Stimulated activated CD8-positive, alpha-beta memory T cell treated with anti-CD3 and anti-CD28 coated beads, Interleukin-7, amount 100 ng/mL, for 48 hours (primary cell): ENCODE data around the gene RAB27A.
"Not testable (repeated sequence)": the region's sequence is repeated elsewhere in the genome, so short reads cannot be mapped to it uniquely, and the experiment has no call there.

Source experiments
- DNase-seq, 2 donors: peaks; one replicate each; pipeline ENCODE4 v3.0.0-alpha.2; 2020; ENCODE audit warnings: low read depth in 1 of 2; ENCODE audit errors: extremely low read depth in 1 of 2

Gene RAB27A

DNA sequence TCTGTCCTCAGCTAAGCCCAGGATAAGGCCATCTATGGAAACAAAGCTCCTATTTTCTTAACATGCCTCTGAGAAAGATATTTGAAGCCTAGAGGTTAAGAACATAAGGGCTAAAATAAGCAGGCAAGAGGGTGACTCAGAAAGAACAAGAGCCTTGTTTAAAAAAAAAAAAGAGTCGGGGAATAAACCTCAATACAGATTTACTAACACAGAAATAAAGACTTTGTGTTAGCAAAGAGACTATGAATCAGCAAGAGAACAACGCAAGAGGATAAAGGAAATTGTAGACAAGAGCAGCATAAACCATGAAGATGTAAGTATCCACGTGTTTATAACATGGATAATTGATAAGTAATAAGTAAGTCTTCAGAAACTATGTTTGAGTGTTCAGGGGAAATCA lies 36.0 kb downstream of the RAB27A start:
- no peak for DNase-seq

DNA sequence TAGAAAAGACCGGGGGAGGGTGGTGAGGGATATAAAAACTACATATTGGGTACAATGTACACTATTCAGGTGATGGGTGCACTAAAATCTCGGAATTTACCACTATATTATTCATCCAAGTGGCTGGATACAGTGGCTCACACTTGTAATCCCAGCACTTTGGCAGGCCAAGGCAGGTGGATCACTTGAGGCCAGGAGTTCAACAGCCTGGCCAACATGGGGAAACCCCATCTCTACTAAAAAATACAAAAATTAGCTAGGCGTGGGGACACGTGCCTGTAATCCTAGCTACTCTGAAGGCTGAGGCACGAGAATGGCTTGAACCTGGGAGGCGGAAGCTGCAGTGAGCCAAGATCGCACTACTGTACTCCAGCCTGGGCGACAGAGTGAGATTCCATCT lies 37.4 kb downstream of the RAB27A start:
- not testable (repeated sequence) for DNase-seq

DNA sequence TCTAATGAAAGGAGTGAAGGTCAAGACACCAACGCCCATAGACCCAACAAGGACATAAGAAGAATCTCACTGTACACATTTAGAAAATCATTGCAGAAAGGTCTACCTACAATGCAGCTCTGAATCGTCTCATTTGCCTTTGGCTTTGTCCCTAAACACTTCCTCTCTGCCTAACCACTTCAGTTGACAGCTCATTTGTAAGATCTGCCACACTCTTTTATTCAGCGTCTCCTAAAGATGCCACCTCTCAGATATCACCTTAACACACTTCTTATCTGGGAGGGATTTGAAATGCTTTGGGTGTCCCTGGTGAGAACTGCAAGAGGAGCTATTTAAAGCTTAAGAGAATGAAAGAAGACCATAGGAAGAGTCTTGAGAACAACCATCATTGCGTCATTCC lies 38.7 kb downstream of the RAB27A start:
- DNase-seq: no peak

DNA sequence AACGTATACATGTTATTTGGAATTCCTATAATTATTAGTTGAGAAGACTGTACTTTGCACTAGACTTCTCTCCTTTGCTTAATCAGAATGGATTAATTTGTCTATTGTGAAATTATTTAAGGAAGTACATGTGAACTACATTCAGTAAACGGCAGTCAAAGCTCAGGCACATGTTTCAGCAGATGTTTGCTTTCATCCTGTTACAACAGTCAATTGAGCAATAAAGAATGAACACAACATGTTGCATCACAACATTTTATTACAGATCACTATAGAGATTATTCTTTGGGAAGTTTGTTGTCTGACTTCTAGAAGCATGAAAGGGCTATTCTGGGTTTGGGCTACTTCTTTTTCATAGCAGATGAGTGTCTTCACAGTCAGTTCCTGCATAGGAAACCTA lies 39.2 kb downstream of the RAB27A start:
- DNase-seq: no peak

DNA sequence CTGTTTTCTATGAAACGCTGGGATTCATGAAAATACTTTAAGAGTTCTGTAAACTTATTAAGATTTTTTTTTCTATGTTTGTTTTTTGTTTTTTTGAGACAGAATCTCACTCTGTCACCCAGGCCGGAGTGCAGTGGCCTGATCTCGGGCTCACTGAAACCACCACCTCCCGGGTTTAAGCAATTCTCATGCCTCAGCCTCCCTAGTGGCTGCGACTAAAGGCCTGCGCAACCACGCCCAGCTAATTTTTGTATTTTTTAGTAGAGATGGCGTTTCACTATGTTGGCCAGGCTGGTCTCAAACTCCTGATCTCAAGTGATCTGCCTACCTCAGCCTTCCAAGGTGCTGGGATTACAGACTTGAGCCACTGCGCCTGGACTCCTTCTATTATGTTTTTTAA lies 39.7 kb downstream of the RAB27A start:
- DNase-seq: not testable (repeated sequence)

DNA sequence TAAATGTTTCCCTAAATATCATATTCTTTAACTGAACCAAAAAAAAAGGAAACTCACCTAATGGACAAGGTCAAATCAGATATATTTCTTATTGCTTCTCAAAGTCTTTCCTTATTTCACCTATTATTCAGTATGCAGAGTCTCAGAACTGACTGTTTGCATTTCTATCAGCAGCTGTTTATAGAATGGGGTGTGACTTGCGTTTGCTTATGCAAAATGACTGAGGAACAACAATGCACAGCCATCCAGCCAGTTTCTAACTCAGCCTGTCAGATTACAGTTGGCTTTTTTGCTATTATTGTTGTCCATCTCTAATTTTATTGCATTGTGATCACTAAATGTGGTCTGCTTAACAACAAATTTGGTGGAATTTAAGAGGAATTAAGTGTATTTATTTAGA lies 40.7 kb downstream of the RAB27A start:
- DNase-seq: no peak

DNA sequence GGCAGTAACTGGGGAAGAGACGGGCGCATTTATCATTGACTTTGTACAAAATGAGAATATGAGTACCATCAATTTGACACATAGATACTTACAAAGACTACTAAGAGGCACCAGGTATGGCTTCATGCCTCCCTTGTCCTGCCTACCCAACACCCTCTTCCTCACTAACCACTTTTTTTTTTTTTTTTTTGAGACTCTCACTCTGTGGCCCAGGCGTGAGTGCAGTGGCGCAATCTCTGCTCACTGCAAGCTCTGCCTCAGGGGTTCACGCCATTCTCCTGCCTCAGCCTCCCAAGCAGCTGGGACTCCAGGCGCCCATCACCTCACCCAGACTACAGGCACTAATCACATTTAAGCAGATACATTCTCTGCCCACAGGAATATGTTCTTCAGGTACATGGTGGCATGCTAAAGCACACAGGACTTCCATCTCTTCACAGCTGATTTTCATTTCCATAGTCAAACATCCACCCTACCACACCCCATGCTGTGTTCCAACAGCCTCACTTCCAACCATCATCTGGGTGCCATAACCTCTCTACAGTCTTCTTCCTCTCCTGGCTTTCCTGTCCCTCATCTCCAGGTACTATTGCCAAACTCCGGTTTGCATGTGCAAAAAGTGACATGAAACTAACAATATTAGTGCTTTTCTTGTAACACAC lies 41.7 kb downstream of the RAB27A start:
- no peak for DNase-seq

DNA sequence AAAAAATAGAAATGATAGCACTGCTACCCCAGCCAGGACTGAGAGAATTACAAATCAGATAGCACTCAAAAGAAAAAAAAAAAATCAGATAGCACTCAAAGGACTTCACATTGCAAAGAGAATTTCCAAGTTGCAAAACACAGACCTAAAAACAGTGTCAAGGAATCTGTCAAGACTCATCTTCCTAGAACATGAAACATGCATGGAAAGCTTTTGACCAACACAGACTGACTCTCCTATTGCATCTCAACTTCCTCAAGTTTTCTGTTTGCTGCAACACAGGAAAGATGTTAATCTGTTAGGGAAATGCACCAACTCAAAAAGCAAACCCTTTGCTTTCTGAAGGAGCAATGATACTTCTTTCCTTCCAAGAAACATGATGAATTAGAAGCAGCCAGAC lies 42.3 kb downstream of the RAB27A start:
- no peak for DNase-seq

DNA sequence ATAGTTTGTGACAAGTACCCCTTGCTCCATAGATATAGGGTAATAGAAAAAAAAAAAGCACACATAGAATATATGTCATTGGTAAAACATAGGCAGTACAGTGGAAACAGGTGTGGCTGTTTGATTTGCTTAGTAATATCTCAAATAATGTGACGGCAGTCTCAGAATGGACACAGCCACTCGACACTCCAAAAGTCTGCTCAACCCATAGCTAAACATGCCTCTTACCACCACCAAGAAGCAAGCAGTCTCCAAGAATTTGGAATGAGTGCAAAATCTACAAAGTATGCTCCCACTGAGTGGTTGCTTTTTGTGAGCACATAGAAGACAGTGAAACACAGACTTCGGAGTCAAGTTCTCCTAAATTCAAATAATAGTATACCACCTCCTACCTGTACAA lies 43.0 kb downstream of the RAB27A start:
- no peak for DNase-seq

DNA sequence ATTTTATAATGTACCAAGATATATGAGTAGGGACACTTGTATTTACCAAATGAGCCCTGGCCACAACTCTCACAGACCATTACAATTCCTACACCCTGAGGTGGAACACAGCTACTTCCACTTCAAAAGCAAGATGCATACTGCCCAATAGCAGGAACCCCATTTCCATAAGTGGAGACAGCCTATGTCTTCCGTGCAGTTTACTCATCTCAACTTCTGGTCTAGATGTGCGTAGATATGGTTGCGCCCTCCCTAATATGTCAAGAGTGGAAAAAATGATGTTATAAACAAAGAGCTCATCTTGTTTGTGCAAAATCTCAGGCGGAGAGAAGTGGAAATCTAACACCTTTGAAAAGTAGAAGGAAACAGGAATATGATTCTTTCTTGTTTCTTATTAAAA lies 44.6 kb downstream of the RAB27A start:
- no peak for DNase-seq

DNA sequence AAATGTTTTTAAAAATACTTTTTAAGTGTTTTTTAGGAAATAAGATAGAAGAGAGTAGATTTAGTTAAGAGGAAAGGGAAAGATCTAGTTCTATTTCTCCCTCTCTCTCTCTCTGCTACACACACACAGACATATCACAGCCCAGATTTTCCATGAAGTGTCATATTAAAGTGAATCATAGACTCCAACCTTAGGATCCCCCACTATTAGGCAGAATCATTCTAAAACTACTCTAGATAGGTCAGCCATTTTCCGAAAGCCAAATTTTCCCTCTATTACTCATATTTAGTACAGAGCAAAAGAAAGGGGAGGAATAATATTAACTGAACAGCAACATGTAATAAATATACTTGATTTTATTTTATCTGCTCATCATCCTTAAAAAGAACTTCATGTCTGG lies 47.7 kb downstream of the RAB27A start:
- no peak for DNase-seq

DNA sequence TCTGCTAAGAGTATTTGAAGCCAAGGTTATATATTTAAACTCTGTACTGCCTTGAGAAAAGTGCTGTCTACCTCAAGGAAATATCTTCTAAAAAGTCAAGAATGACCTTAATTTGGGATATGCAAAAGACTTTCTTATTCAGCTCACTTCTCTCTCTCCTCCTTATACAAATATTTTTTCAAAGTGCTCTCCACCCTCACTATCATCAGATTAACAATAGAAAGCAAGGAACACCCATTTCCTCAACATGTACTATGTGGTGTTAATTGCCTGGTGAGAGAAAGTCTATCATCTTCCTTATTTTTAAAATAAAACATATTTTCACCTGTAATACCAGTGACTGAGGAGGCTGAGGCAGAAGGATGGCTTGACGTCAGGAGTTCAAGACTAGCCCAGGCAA lies 48.4 kb downstream of the RAB27A start:
- DNase-seq: no peak

DNA sequence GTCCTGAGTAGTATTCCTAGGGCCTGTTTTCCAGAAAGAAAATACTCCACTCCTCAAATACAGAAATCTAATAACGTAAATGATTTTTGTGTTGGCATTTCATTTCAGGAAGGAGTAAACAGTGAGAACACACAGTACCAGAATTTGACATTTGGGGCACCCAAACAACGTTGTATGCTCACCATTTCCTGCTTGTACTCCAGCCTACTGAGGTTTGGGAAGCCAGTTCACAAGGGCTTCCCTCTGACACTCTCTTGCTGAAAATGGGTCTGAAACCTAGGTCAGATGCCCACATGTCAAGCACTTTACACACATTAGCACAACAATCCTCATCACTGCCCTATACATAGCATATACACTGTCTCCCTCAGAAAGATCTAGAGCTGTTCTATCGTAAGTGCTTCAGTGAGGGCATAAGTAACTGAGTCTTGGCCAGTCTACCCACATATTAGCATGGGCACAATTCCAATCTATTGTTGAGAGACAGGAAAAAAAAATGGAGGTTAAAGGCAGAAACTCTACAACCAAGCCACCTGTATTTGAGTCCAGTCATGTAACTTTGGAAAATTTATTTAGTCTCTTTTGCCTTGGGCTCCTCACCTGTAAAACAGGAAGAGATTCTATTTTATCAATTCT lies 49.4 kb downstream of the RAB27A start:
- DNase-seq: no peak

DNA sequence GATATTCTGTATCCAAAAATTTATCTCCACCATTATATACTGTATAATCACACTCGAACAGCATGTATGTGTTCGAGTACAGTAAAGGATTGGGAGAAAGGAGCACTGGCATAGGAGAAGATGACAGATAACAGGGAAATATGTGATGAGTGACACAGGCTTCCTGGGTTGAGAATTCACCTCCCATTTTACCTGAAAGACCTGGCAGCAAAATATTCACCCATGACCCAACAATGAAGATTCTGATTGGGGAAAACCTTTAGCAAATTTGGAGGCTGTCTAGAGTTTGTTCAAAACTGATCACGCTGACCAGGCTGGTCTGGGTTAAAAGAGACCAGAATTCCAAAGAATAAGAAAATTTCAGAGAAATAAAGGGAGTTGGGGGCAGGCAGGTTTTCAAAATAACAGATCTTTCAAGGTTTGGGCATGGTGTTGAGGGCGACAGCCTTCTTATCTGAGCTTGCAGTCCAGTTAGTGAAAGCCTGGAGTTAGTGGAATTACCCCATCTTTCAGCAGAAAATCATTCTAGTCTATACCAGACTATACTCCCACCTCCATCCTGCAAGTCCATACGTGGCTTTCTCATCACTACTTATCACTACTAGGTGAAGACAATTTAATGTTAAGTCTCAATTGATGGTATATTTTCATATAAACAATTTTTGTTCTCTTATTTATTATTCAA lies 50.0 kb downstream of the RAB27A start:
- no peak for DNase-seq

DNA sequence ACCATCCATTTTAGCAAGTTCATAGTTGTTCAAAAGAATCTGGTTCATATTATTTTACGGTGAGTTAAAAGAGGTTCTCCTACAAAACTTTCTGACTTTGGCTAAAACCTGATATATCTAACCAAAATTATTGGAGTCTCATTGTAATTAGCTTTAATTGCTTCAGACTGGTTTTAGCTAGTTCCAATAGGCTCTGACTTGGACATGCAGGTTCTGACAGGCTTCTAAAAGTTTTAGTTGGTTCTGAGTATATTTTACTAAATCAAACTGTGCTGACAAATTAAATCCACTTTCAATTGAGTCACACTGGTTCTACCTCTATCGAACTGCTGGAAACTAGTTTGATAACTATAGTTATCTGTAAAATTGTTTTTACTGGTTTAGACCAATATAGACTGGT lies 50.7 kb downstream of the RAB27A start:
- DNase-seq: no peak

DNA sequence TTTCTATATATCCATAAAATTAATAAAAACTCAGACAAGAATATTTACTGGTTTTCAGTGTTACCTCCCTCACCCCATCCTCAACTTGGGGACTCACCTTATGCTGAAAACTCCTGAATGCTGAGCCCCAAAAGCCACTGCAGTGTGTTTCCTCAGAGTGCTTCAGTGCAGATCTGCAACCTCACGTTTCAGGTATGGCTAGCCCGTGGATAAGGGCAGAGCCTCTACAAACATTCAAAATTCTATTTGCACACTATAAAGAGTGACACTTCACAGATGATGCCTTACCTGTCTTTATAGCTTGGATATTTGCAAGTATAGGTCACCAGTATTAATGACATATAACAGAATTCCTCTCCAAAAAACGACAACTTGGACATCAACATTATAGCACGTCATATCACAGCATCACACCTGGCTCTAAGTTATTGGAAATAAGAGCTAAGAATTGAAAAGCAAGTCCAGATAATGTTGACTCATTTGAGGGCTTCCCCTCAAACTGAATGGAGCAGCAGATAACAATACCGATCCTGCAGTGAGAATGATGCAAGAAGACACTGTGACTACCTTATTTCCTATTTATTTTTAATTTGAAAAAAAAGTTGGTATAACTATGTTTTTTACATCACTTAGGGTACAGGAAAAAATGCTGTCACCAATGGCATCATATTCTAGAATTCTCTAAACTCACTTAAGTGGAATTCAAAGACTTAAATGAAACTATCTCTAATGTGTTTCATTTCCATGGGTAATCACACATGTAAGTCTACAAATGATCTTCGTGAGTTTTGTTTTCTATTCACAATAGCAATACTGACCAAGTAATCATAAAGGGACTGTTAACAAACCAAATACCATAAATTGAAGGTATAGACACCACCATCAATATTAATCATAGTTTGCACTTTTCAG lies 52.1 kb downstream of the RAB27A start:
- no peak for DNase-seq

DNA sequence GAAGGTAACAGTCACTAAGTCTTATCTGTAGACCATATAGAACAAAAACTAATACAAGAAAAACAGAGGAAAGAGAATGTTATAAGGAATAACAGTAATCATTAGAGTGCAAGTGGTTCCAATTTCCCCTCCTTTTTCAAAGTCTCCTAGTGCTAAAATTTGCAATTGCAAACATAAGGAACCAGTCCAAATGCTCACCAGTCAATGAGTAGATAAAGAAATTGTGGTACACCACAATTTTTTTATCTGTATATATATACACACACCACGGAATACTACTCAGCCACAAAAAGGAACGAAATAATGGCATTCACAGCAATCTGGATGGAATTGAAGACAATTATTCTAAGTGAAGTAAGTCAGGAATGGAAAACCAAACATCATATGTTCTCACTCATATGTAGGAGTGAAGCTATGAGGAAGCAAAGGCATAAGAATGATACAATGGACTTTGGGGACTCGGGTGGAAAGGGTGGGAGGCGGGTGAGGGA lies 54.0 kb downstream of the RAB27A start:
- DNase-seq: no peak

DNA sequence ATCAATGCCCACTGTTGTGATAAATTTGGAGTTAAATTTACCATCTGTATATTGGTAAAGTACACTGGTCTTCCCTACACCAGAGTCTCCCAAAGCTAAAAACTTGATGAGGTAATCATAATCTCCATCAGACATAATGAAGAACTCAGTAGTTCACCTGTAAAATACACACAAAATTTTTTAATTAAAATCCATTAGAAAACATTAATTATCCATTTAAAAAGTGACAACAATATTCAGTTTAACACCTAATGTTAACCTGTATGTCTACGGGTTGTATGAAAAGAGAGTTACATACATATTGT lies 54.9 kb downstream of the RAB27A start:
- DNase-seq: no peak

DNA sequence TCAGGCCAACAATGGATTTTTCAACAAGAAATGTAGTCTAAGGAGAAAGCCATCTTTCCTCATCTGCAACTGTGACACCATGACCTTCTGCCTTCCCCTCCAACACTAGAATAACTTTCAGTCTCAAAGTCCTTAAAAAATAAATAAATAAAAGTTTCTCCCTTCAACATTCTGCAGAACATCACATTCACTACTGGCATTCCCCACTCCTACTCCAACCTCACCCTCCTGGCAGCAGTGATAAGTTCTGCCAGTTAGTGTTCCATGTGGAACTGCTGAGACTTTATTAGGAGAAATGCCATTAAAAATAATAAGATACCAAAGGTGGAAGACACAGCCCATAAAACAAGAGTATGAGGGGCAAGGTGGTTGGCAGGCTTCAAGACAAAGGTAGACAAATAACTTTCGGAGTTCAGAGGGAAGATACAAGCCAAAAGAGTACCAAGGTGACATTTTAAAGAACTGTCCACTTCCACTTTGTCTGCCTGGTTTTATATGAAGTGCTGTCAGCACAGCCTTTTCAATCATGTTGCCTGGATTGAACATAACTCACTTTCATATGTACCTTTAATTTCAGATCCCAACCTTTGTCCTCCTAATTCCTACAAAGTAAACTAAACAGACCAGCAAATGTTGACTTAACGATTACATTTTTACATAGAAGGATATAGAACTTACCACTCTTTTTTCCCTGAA lies 55.4 kb downstream of the RAB27A start:
- no peak for DNase-seq

DNA sequence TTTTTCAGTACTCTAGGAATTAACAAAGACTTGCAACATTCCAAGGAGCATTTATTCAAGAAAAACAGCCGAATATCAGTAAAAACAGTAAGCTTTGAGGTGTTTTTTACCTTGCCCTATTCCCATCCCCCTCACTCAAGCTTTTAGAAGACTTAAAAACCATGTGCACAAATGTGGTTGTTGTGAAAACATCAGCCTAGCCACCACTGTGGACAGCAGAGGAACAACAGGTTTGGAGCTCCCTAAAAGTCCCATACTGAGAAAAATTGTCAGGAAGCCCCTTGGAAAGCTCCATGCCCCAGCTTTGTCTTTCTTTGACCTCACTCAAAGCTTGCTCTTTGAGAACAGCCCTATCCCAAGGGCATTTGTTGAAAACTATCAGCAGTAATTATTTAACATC lies 58.2 kb downstream of the RAB27A start:
- DNase-seq: no peak

DNA sequence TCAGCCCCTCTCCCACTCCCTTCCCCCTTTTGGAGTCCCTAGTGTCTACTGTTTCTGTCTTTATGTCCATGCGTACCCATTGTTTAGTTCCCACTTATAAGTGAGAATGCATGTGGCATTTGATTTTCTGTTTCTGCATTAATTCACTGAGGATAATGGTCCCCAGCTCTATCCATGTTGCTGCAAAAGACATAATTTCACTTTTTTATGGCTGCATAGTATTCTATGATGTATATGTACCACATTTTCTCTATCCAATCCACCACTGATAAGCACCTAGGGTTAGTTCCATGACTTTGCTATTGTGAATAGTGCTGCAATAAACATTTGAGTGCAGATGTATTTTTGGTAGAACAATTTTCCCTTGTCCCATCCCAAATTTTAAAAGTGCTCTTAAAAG lies 58.7 kb downstream of the RAB27A start:
- DNase-seq: no peak
